ENCODE results near the gene NR2E1.

- no peak for TF ChIP-seq NR2C2 (CRISPR knock-in tag; IDR thresholded peaks at IDR 0.05)
- TF ChIP-seq TEAD4 (CRISPR knock-in tag; IDR thresholded peaks at IDR 0.05) = no peak
- TF ChIP-seq, protein P1, sequence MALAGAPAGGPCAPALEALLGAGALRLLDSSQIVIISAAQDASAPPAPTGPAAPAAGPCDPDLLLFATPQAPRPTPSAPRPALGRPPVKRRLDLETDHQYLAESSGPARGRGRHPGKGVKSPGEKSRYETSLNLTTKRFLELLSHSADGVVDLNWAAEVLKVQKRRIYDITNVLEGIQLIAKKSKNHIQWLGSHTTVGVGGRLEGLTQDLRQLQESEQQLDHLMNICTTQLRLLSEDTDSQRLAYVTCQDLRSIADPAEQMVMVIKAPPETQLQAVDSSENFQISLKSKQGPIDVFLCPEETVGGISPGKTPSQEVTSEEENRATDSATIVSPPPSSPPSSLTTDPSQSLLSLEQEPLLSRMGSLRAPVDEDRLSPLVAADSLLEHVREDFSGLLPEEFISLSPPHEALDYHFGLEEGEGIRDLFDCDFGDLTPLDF (CRISPR knock-in tag; IDR thresholded peaks at IDR 0.05) = no peak
- TF ChIP-seq TCF7 (CRISPR knock-in tag; IDR thresholded peaks at IDR 0.05; ENCODE audit: low read depth) = no peak
- no peak for TF ChIP-seq KAT7 (CRISPR knock-in tag; IDR thresholded peaks at IDR 0.05; ENCODE audit: borderline replicate concordance)
- no peak for TF ChIP-seq CTCF (IDR thresholded peaks at IDR 0.05)
- no peak for TF ChIP-seq ZNF138 (CRISPR knock-in tag; conservative IDR thresholded peaks at IDR 0.05)
- TF ChIP-seq MXD4 (CRISPR knock-in tag; IDR thresholded peaks at IDR 0.05; ENCODE audit: borderline replicate concordance) = no peak
- TF ChIP-seq, protein P2, sequence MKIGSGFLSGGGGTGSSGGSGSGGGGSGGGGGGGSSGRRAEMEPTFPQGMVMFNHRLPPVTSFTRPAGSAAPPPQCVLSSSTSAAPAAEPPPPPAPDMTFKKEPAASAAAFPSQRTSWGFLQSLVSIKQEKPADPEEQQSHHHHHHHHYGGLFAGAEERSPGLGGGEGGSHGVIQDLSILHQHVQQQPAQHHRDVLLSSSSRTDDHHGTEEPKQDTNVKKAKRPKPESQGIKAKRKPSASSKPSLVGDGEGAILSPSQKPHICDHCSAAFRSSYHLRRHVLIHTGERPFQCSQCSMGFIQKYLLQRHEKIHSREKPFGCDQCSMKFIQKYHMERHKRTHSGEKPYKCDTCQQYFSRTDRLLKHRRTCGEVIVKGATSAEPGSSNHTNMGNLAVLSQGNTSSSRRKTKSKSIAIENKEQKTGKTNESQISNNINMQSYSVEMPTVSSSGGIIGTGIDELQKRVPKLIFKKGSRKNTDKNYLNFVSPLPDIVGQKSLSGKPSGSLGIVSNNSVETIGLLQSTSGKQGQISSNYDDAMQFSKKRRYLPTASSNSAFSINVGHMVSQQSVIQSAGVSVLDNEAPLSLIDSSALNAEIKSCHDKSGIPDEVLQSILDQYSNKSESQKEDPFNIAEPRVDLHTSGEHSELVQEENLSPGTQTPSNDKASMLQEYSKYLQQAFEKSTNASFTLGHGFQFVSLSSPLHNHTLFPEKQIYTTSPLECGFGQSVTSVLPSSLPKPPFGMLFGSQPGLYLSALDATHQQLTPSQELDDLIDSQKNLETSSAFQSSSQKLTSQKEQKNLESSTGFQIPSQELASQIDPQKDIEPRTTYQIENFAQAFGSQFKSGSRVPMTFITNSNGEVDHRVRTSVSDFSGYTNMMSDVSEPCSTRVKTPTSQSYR (CRISPR knock-in tag; IDR thresholded peaks at IDR 0.05) = no peak
- TF ChIP-seq ATF3 (CRISPR knock-in tag; conservative IDR thresholded peaks at IDR 0.05) = no peak
- TF ChIP-seq MYBL2 (CRISPR knock-in tag; IDR thresholded peaks at IDR 0.05) = no peak
Measured at GRCh38 chr6:108127056-108127455, 38.8 kb upstream of the NR2E1 start.

All from WTC11 (cell line).